Measurements from ENCODE around the gene GOLGA5. TPM values are rescaled to one million over a fixed set of nuclear protein-coding genes. Genes with fewer than 3 reads are reported as not detected.

GOLGA5 gene, protein sequence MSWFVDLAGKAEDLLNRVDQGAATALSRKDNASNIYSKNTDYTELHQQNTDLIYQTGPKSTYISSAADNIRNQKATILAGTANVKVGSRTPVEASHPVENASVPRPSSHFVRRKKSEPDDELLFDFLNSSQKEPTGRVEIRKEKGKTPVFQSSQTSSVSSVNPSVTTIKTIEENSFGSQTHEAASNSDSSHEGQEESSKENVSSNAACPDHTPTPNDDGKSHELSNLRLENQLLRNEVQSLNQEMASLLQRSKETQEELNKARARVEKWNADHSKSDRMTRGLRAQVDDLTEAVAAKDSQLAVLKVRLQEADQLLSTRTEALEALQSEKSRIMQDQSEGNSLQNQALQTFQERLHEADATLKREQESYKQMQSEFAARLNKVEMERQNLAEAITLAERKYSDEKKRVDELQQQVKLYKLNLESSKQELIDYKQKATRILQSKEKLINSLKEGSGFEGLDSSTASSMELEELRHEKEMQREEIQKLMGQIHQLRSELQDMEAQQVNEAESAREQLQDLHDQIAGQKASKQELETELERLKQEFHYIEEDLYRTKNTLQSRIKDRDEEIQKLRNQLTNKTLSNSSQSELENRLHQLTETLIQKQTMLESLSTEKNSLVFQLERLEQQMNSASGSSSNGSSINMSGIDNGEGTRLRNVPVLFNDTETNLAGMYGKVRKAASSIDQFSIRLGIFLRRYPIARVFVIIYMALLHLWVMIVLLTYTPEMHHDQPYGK
- 44.5 and 49.6 TPM in 2 replicates for total RNA-seq

DNA sequence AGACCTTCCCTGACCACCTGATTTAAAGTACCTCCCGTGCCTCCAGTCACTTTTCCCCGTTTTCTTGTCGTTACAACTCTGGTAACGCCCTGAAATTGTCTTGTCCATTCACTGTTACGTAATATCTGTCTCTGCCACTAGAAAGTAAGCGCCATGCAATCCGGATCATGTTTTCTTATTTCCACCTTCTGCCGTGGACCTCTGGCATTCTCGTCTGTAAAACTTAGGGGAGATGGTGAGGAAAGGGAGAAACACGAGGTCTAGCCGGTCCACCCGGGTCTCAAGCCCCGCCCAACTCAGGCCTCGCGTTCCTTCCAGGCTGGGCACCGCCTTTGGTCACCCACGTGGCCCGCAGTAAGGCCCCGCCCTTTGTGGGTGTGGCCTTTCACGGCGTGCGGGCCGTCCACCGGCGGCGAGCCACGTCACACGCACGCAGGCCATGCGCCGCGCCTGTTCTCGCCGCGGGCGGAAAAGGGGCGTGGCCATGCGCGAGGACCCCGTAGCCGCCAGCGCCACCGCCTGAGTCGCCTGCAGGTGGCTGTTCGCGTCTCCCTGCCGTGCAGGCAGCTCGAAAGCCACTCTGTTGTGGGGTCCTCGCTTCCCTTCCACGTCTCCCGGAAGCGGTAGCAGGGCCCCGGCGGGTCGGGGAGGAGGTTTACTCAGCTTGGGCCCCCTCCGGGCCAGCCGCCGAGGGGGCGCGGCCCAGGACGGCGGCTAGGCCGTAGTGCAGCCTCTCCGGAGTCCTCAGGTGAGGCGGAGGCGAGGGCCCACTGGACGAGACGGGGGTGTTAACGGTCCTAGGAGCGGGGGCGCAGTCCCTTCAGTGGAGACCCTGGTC, at the start of gene GOLGA5:
GOLGA5 (plus strand) TSS at position 597 of the 838 bp plus-strand sequence. CDS start 3,133 bp downstream, outside the sequence.

DNA sequence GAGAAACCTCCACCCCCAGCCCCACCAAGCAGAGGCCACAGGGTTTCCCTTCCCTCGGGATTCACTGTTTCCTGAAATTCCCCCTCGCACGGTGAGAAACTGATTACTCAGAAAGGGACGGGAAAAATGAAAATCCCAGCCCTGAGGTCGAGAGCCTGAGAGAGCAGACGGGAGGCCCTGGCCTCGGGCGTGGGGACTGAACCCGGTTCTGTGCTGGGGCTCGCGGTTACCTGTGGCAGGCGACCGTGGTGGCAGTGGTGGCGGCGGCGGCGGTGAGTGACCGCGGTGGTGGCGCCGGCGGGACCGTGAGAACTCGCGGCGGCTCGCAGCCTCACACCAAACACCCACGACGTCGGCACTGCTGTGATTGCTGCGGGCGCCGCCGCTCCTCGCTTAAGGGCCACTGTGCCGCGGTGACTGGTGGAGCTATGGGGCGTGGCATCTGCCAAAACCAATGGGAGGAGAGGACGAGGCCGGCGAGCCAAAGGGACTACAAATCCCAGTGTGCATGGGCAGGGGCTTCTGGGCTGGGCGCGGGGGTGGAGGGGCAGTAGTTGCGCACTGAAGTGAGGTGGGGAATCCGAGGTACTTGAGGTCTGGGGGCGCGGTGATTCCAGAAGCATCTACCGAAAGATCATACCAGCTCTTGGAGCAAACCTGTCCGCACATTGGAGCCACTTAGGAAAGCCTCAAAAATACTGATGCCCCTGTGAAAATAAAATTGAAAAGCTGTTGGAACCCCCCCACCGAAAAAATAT, 45.7 kb upstream of the GOLGA5 start, which contains the start of gene LGMN:
LGMN (minus strand) TSS at position 369 of the 758 bp plus-strand sequence. CDS start 15,841 bp downstream, outside the sequence.

Other genes starting within 250 kb of the GOLGA5 start
- 49.3 and 73.2 TPM in 2 replicates for gene LGMN, start 45.7 kb upstream of the GOLGA5 start, total RNA-seq
- gene CHGA, start 128.8 kb downstream of the GOLGA5 start, total RNA-seq: not detected in 2 replicates